ENCODE data around the gene HOXD10. TPM values are rescaled to one million over a fixed set of nuclear protein-coding genes. Genes with fewer than 3 reads are reported as not detected.

The HOXD10 gene
- total RNA-seq, 1 experiment from 2014 or later = 88.6 TPM

DNA sequence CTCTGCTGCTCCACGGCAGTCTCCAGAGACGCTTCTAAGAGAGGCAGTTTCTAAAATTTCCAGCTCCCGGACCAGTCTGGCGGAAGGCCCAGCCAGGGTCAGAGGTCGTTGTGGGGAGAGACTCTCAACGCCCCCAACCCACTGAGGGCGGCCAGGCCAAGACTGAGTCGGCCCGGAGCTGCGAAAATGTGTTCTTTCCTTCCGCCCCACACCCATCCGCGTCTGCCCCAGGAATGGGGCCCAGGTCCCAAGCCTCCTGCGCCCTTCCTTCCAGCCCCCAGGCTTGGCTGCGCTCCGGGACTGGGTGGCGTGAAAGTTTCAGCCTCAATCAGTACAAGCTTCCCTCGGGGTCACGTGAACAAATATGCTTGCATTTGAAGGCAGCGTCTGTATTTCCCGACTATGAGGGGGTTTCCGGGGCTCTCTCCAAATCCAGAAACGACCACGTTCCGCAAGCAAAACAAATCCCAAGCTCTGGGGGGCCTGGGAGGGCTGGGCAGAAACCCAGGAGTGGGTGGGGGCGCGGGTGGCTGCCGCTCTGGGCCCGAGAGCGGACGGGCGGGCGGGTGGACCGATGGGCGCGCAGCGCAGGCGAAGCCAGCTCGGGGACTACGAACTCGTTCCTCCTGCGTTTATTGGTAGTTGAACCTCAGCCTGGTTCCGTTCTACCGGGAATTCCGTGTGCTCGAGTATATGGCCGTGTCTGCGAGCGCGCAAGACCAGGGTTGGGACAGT lies 43.8 kb downstream of the HOXD10 start:
- no peaks in the 10 kb centered on the region for H3K9me3 ChIP-seq (ENCODE audit: low read depth, low read length, poor library complexity, severe bottlenecking)
- CTCF ChIA-PET = no interaction called here
- DNase-seq (ENCODE audit: low spot score) = no peak
- intact Hi-C loops (cut with micrococcal nuclease; ENCODE audit: unreplicated experiment) = no loop called here
- POLR2A ChIA-PET (ENCODE audit: low non-redundant PET) = no interaction called here
- no peak overlapping the region for H3K27ac ChIP-seq (ENCODE audit: low read depth, low read length, poor library complexity, severe bottlenecking)
- H3K27me3 ChIP-seq (replicated peaks; ENCODE audit: insufficient read depth, low read depth, low read length, poor library complexity) = no peaks in the 10 kb centered on the region
- TF ChIP-seq, protein P1, sequence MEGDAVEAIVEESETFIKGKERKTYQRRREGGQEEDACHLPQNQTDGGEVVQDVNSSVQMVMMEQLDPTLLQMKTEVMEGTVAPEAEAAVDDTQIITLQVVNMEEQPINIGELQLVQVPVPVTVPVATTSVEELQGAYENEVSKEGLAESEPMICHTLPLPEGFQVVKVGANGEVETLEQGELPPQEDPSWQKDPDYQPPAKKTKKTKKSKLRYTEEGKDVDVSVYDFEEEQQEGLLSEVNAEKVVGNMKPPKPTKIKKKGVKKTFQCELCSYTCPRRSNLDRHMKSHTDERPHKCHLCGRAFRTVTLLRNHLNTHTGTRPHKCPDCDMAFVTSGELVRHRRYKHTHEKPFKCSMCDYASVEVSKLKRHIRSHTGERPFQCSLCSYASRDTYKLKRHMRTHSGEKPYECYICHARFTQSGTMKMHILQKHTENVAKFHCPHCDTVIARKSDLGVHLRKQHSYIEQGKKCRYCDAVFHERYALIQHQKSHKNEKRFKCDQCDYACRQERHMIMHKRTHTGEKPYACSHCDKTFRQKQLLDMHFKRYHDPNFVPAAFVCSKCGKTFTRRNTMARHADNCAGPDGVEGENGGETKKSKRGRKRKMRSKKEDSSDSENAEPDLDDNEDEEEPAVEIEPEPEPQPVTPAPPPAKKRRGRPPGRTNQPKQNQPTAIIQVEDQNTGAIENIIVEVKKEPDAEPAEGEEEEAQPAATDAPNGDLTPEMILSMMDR (conservative IDR thresholded peaks at IDR 0.05; ENCODE audit: low read depth, low read length) = no peak
- TF ChIP-seq EZH2 (IDR thresholded peaks at IDR 0.05; ENCODE audit: borderline replicate concordance, low read depth, low read length, poor library complexity, severe bottlenecking) = no peak
- H3K4me3 ChIP-seq (ENCODE audit: low read depth, low read length, poor library complexity, severe bottlenecking) = no peak overlapping the region
- no TSS peak for BruUV-seq (replicated peaks)
- peaks cover 28% of the 10 kb centered on the region for H3K4me1 ChIP-seq (ENCODE audit: insufficient read depth, low read length, poor library complexity, severe bottlenecking)
- H3K36me3 ChIP-seq (ENCODE audit: insufficient read depth, low read length, poor library complexity, severe bottlenecking) = peaks cover 18% of the 10 kb centered on the region

DNA sequence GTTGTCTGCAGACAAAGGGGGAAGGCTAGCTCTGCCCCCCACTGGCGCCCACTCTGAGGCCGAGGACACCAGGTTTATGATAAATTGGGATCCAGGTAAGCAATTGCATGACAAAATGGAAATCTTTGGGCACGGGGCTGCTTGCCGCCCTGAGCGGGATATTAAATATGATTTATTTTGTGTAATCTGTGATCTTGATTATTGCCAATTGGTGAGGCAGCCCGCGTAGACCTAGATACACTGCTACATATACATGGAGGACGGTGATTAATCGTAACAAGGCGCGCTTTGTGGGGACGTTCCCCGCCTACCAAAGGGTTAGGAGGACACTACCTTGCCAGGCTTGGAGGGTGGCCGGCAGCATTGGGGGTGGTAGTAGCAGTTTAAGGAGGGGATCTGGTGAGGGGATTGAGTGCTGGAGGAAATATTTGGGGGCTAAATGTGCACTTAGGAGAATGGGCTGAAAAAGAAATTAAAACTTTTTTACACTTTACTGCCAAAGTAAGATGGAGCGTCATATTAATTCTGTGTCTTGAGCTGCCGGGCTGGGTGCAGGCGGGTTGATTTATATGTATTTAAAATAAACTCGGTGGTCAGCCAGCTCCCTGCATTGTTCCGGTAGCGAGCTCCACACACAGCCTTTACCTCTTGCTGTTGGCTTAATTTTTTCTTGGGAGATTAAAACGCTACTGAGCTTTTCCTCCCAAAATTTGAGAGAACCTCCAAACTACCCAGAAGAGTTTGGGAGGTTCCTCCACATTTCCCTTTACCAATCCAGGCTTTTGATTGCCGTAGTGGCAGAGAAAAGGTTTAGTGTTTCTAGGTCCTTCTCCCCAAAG lies 44.6 kb downstream of the HOXD10 start:
- Histone ChIP-seq H3K9me3 (ENCODE audit: low read depth, low read length, poor library complexity, severe bottlenecking) (no peaks in the 10 kb centered on the region), H3K4me3 (ENCODE audit: low read depth, low read length, poor library complexity, severe bottlenecking) (no peak overlapping the region), H3K36me3 (ENCODE audit: insufficient read depth, low read length, poor library complexity, severe bottlenecking) (peaks cover 10% of the 10 kb centered on the region), H3K27me3 (replicated peaks; ENCODE audit: insufficient read depth, low read depth, low read length, poor library complexity) (no peaks in the 10 kb centered on the region), H3K27ac (ENCODE audit: low read depth, low read length, poor library complexity, severe bottlenecking) (no peak overlapping the region), H3K4me1 (ENCODE audit: insufficient read depth, low read length, poor library complexity, severe bottlenecking) (peaks cover 28% of the 10 kb centered on the region)
- ChIA-PET POLR2A (ENCODE audit: low non-redundant PET) (no interaction called here), CTCF (interaction anchor here (1.1 kb wide), 1 partner anchor 986 kb away, joined by 3 read pairs; no protein-coding TSS in a partner anchor)
- TF ChIP-seq, protein P1 (conservative IDR thresholded peaks at IDR 0.05; ENCODE audit: low read depth, low read length) = no peak
- intact Hi-C loops (cut with micrococcal nuclease; ENCODE audit: unreplicated experiment) = no loop called here
- no peak for DNase-seq (ENCODE audit: low spot score)
- BruUV-seq (replicated peaks) = no TSS peak

DNA sequence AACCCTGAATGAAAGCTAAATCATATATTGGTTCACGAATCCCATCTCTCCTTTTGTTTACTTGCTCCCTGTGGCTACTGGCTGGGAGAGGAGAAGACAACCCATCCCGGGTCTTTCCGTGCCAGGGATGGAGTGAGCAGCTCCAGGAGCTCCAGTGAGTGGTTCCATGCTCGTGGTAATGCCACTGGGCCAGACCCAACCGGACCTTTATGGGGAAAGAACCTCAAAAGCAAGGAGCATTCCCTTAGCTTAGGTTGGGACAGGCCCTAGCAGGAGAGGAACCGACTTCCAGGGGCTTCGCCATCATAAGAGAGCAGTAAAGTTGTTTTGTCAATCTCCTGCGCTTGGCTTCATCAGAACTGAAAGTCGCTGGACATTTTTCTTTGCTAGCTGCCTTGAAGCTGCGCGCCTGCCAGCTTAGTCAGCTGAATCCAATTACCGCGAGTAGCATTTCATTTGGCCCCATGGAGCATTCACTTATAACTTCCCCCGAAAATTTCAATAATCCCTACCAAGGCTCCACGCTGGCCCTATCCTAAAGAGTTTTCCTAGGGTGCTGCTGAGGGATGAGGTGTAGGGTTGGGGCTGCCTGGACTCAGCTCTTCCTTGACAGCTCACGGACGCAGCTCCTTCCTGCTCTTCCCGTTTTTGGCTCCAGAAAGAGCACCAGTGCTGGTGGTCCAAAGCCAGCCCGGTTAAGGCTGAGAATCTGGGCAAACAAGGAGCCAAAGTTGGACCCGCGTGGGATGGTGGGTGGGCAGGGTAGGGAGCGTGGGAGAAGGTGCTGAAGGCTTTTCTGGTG lies 45.4 kb downstream of the HOXD10 start:
- Histone ChIP-seq H3K4me3 (ENCODE audit: low read depth, low read length, poor library complexity, severe bottlenecking) (no peak overlapping the region), H3K27ac (ENCODE audit: low read depth, low read length, poor library complexity, severe bottlenecking) (peak overlapping the region; percentile 7), H3K36me3 (ENCODE audit: insufficient read depth, low read length, poor library complexity, severe bottlenecking) (peaks cover 10% of the 10 kb centered on the region), H3K27me3 (replicated peaks; ENCODE audit: insufficient read depth, low read depth, low read length, poor library complexity) (no peaks in the 10 kb centered on the region), H3K4me1 (ENCODE audit: insufficient read depth, low read length, poor library complexity, severe bottlenecking) (peaks cover 25% of the 10 kb centered on the region), H3K9me3 (ENCODE audit: low read depth, low read length, poor library complexity, severe bottlenecking) (no peaks in the 10 kb centered on the region)
- DNase-seq (ENCODE audit: low spot score) = peak; percentile 38
- POLR2A ChIA-PET (ENCODE audit: low non-redundant PET) = no interaction called here
- CTCF ChIA-PET = interaction anchor here (1.1 kb wide), 1 partner anchor 986 kb away, joined by 3 read pairs; no protein-coding TSS in a partner anchor
- no TSS peak for BruUV-seq (replicated peaks)
- intact Hi-C loops (cut with micrococcal nuclease; ENCODE audit: unreplicated experiment) = no loop called here
- no peak for TF ChIP-seq EZH2 (IDR thresholded peaks at IDR 0.05; ENCODE audit: borderline replicate concordance, low read depth, low read length, poor library complexity, severe bottlenecking)
- TF ChIP-seq, protein P1 (conservative IDR thresholded peaks at IDR 0.05; ENCODE audit: low read depth, low read length) = no peak
